Measurements from ENCODE around the gene GPM6B.

Gene GPM6B

DNA sequence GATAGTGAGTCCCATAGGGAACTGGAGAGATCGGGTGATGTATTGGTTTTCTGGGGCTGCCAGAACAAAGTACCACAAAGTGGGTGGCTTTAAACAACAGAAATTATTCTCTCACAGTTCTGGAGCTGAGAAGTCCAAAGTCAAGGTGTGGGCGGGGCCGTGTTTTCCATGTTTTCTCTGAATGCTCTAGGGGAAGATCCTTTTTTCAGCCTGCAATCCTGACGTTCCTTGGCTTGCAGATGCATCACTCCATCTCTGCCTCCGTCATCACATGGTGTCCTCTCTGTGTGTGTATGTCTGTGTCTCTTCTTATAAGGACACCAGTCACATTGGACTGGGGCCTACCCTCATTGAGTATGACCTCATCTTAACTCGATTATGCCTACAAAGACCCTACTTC, 7.9 kb upstream of the GPM6B start:
- H3K27ac ChIP-seq = no peak overlapping the region
- no peak for TF ChIP-seq ZFX (IDR thresholded peaks at IDR 0.05; ENCODE audit: borderline replicate concordance)
- TF ChIP-seq, protein P1, sequence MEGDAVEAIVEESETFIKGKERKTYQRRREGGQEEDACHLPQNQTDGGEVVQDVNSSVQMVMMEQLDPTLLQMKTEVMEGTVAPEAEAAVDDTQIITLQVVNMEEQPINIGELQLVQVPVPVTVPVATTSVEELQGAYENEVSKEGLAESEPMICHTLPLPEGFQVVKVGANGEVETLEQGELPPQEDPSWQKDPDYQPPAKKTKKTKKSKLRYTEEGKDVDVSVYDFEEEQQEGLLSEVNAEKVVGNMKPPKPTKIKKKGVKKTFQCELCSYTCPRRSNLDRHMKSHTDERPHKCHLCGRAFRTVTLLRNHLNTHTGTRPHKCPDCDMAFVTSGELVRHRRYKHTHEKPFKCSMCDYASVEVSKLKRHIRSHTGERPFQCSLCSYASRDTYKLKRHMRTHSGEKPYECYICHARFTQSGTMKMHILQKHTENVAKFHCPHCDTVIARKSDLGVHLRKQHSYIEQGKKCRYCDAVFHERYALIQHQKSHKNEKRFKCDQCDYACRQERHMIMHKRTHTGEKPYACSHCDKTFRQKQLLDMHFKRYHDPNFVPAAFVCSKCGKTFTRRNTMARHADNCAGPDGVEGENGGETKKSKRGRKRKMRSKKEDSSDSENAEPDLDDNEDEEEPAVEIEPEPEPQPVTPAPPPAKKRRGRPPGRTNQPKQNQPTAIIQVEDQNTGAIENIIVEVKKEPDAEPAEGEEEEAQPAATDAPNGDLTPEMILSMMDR (IDR thresholded peaks at IDR 0.05) = no peak

DNA sequence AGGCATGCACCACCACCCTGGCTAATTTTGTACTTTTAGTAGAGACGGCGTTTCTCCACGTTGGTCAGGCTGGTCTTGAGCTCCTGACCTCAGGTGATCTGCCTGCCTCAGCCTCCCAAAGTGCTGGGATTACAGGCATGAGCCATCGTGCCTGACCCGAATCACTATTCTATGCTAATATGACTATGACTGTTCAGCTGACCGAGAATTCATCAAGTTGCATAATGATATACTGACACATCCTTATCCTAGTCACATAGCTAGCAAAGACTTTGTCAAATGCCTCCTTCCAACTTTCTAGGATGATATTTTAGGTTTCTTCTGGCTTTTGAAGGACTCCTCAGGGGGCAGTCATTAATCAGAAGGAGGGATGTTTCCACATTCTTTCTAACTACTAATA, 4.8 kb upstream of the GPM6B start:
- no peak overlapping the region for H3K27ac ChIP-seq

DNA sequence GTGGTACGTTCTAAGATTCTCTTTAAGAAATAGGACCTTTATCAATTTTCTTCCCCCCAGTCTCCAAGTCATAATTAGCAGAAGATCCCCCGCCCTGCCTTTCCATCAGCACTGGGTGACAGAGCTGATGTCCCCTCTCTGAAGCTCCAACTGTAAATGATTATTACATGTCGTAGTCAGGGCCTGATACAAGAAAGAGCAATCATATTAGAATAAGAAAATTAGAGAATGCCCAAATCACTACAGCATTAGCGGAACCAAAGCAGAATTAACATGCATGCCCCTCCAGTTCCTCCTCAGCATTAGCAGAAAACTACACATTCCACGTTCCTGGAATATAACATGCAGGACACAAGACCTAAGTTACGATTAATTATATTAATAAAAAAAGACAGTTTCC, 717 bp downstream of the GPM6B start:
- TF ChIP-seq, protein P1 (IDR thresholded peaks at IDR 0.05) = no peak
- no peak for TF ChIP-seq ZFX (IDR thresholded peaks at IDR 0.05; ENCODE audit: borderline replicate concordance)
- H3K27ac ChIP-seq = no peak overlapping the region

More for the DNA sequence above, 4.8 kb upstream of the GPM6B start:
- TF ChIP-seq, protein P1 (IDR thresholded peaks at IDR 0.05) = no peak
- no peak for TF ChIP-seq ZFX (IDR thresholded peaks at IDR 0.05; ENCODE audit: borderline replicate concordance)

DNA sequence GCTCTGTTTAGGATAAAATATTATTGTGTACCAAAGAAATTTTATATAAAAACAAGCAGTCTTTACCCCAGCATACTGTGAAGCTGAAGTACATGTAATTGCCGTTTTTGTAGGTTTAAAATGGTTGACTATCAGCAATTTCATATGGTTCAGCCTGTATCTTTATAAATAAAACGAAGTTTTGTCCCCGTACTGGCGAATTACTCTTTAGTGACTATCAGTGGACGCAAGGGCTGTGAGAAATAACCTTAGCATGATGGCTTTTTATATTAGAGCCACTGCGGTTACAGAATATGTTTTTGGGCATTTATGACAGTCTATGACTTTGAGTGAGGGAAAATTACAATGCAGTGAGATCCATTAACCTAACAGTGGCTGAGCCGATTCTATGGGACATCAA, 1.2 kb downstream of the GPM6B start:
- TF ChIP-seq, protein P1 (IDR thresholded peaks at IDR 0.05) = no peak
- TF ChIP-seq ZFX (IDR thresholded peaks at IDR 0.05; ENCODE audit: borderline replicate concordance) = no peak
- H3K27ac ChIP-seq = no peak overlapping the region

DNA sequence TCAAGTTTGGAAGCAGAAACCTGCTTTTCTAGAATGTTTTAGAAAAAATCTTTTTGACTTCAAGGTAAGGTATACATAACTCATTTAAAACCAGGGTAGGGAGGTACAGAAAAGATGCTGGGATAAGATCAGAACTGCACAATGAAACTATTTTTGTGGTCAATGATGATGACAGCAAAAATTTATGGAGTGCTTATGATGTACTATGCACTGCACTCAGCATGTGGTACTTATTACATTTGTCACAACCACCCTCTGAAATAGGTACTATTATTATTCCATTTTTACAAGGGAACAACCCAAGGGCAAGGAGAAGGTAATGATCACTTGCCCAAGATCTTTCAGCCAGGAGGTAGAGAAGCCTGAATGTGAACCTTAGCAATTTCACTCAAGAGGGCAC, 8.0 kb downstream of the GPM6B start:
- no peak overlapping the region for H3K27ac ChIP-seq
- no peak for TF ChIP-seq ZFX (IDR thresholded peaks at IDR 0.05; ENCODE audit: borderline replicate concordance)
- TF ChIP-seq, protein P1 (IDR thresholded peaks at IDR 0.05) = no peak

DNA sequence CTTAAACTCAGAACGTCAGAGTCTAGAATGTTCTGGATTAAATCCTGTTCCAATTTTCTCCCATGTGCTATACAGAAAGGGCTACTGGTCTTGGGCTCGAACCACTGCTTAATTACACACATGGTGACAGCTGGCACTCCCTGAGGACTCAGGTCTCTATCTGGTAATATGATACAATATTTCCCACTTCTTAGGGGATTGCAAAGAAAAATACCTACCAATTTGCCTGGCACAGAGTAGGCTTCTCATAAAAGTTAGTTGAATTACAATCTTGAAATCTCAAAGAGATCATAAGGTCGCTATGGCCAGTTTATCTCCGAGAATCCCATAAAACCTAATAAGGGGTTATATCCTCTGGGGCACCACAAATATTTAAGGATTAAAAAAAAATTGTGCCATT, 8.6 kb downstream of the GPM6B start:
- TF ChIP-seq ZFX (IDR thresholded peaks at IDR 0.05; ENCODE audit: borderline replicate concordance) = no peak
- TF ChIP-seq, protein P1 (IDR thresholded peaks at IDR 0.05) = no peak

DNA sequence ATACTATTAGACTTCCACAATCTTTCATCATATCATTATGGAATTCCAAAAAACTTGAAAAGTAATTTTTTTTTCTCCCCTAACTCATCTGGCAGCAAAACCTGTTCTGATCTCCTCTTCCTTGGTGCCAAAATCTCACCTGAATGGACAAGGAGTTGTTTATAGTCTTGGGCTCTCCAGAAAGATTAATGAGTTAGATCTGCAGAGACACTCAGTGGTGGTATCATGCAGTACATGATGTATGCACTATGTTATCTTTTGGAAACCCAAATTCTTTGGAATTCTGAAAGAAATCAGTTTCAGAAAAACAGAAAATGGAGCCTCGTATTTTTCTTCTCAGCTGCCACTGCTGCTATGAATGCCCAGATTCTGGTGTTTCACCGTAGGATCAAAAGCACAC, 11.7 kb downstream of the GPM6B start:
- TF ChIP-seq, protein P1 (IDR thresholded peaks at IDR 0.05) = no peak
- TF ChIP-seq ZFX (IDR thresholded peaks at IDR 0.05; ENCODE audit: borderline replicate concordance) = no peak
- H3K27ac ChIP-seq = no peak overlapping the region

More for the DNA sequence above, 8.6 kb downstream of the GPM6B start:
- no peak overlapping the region for H3K27ac ChIP-seq

Measured in 22Rv1 (cell line).